HG03558 (cell line): ENCODE measurements around the gene GEMIN2.
"Not testable (repeated sequence)": the region's sequence is repeated elsewhere in the genome, so short reads cannot be mapped to it uniquely, and the experiment has no call there.

Experiments used
- ATAC-seq: cut with Tn5 transposase; IDR thresholded peaks from one replicate; pipeline ENCODE4 v1.9.1; 2021; ENCODE audit warnings: moderate number of reproducible peaks; ENCODE audit not compliant: unreplicated experiment; ENCODE audit errors: extremely low read depth

GEMIN2 gene

DNA sequence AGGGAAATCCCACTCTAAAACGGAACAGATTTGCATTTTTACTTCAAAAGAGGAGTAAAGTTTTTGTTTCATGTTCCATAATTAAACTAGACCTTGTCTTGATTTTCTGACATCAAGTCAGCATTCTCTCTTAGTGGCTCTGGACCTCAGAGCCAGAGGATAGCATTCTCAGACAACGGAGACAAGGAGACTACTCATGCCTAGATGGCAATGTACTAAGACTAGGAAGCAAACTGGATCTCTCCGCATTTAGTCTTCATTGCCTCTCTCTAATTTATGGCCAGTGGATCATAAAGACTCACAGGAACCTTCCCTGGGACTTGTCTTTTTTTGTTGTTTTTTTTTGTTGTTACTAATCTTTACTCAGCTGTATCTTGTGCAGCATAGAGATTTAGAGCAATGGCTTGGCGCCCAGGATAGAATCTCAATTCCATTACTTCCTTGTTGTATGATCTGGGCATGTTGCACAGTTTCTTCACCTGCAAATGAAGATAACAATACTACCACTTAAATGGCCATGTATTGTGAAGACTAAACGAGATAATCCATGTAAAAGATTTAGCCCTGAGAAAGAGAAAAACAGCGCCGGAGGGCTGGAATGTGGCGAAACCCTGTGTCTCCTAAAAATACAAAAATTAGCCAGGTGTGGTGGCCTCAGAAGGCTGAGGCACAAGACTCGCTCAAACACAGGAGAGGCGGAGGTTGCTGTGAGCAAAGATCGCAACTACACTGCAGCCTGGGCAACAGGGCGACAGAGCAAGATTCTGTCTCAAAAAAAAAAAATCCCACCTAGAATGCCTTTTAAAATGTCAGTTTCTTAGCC is 4.0 kb upstream of the GEMIN2 start:
- ATAC-seq: no peak

GRCh38 chr14:39113685-39114072 is 444 bp upstream of the GEMIN2 start:
- no peak for ATAC-seq

GRCh38 chr14:39122330-39123138 is 8.4 kb downstream of the GEMIN2 start:
- no peak for ATAC-seq

- not testable (repeated sequence) for ATAC-seq
Measured at GRCh38 chr14:39137835-39138234, 23.7 kb downstream of the GEMIN2 start.

- no peak for ATAC-seq
Measured at GRCh38 chr14:39138440-39138839, 24.3 kb downstream of the GEMIN2 start.

DNA sequence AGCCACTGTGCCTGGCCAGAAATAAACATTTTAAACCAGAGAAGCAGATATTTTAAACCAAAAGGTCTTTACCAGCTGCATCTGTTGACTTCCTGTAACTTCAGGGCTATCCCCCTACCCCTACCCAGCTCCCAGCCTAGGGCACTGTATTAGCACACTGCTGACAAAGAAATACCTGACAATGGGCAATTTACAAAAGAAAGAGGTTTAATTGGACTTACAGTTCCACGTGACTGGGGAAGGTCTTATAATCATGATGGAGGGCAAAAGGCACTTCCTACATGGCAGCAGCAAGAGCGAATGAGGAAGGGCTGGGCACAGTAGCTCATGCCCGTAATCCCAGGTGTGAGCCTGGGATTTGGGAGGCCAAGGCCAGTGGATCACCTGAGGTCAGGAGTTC is 26.0 kb downstream of the GEMIN2 start:
- ATAC-seq: no peak

DNA sequence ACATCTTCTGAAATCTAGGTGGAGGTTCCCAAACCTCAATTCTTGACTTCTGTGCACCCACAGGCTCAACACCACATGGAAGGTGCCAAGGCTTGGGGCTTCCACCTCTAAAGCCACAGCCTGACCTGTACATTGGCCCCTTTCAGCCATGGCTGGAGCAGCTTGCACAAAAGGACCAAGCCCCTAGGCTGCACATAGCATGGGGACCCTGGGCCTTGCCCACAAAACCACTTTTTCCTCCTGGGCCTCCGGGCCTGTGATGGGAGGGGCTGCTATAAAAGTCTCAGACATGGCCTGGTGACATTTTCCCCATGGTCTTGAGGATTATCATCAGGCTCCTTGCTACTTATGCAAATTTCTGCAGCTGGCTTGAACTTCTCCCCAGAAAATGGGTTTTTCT is 27.5 kb downstream of the GEMIN2 start:
- not testable (repeated sequence) for ATAC-seq

- ATAC-seq: not testable (repeated sequence)
Measured at GRCh38 chr14:39143226-39143625, 29.1 kb downstream of the GEMIN2 start.

GRCh38 chr14:39145266-39145966 is 31.3 kb downstream of the GEMIN2 start:
- no peak for ATAC-seq

- no peak for ATAC-seq
Measured at GRCh38 chr14:39154594-39155189, 40.6 kb downstream of the GEMIN2 start.

DNA sequence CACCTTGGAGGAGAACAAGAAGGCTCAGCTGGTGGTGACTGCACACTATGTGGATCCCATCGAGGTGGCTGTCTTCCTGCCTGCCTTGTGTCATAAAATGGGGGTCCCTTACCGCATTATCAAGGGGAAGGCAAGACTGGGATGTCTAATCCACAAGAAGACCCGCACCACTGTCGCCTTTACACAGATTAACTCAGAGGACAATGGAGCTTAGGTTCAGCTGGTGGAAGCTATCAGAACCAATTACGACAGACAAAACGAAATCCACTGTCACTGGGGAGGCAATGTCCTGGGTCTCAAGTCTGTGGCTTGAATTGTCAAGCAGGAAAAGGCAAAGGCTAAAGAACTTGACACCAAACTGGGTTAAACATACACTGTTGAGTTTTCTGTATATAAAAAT is 43.4 kb downstream of the GEMIN2 start:
- no peak for ATAC-seq

GRCh38 chr14:39158222-39158858 is 44.2 kb downstream of the GEMIN2 start:
- no peak for ATAC-seq

GRCh38 chr14:39160494-39160893 is 46.4 kb downstream of the GEMIN2 start:
- ATAC-seq: no peak

GRCh38 chr14:39167797-39168320 is 53.7 kb downstream of the GEMIN2 start:
- not testable (repeated sequence) for ATAC-seq

DNA sequence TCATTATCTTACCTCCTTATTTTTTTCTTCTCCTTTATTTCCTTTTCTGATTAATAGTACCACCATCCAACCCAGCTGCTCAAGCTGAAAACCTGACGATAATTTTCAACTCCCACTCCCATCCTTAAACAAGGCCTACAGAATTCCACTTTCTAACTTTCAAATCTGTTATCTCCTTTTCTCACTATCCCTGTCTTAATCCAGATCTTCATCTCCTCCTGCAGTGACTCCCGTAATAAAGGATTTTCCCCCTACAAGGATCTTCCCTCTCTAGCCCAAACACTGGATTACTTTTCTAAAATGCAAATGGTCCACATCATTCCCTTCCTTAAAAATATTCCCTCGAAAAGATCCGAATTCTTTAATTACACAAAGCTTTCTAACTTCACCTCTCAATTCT is 54.5 kb downstream of the GEMIN2 start:
- ATAC-seq: no peak

DNA sequence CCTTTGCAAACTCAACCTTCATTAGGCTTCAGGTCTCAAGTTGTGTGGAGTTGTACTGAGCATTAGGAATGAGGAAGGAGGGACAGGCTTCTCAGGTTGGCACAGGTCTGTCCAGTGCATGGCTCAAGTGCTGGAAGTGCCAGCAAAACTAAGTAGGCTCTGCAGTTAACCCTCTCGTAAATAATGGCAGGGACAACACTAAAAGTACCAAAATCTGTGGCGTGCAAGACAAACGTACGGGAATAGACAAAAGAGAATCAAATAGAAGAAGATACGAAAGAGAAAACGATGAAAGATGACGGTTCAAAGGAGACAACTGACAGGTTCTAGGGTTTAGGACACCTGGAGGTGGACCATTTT is 55.4 kb downstream of the GEMIN2 start:
- ATAC-seq: no peak

- no peak for ATAC-seq
Measured at GRCh38 chr14:39173198-39173597, 59.1 kb downstream of the GEMIN2 start.

DNA sequence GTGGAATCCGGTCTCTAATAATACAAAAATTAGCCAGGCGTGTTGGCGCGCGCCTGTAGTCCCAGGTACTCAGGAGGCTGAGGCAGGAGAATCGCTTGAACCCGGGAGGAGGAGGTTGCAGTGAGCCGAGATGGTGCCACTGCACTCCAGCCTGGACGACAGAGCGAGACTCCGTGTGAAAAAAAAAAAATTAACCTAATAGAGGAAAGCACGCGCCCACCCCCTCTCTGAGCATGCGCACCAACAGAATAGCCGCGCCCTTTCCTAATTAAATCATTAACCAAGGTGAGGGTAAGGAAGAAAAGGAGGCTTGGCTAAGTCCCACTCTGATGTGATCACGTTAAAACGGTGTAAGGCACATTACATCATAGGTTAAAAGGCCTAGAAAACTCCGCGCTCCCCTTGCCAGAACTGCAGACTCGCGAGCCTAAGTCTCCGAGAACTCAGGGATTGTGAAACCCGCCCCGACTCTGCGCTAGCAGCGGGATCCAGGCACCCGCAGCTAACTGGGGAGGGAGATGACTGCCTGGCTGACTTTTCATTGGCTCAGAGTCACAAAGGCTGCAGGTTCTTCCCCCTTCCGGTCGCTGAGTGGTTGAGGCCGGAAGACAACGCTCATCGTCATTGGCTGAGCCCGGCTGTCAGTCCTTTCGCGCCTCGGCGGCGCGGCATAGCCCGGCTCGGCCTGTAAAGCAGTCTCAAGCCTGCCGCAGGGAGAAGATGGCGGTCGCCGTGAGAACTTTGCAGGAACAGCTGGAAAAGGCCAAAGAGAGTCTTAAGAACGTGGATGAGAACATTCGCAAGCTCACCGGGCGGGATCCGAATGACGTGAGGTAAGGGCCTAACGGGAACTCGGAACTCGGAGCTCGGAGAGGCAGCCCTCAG is 60.7 kb downstream of the GEMIN2 start, which contains the start of gene PNN:
TSS of gene PNN (plus strand) at position 695 of the 885 bp plus-strand sequence. CDS start at position 721, 26 bp downstream.
- ATAC-seq: peak; percentile 90
